IgD-negative memory B cell (primary cell): ENCODE results near the gene POLL. TPM values are rescaled to one million over a fixed set of nuclear protein-coding genes. Genes with fewer than 3 reads are reported as not detected.
"Not testable (repeated sequence)": the region's sequence is repeated elsewhere in the genome, so short reads cannot be mapped to it uniquely, and the experiment has no call there.

Source experiments
- H3K27ac Mint-ChIP-seq, 3 donors: one replicate each; pipeline ENCODE4 v1.8.0; 2020 to 2022; ENCODE audit warnings: mild to moderate bottlenecking in 3 of 3, mixed read lengths in 3 of 3, moderate library complexity in 1 of 3
- H3K27me3 Mint-ChIP-seq: one replicate; pipeline ENCODE4 v1.8.0; 2021; ENCODE audit warnings: mixed read lengths
- H3K36me3 Mint-ChIP-seq: one replicate; pipeline ENCODE4 v1.8.0; 2020; ENCODE audit warnings: mild to moderate bottlenecking, mixed read lengths
- H3K4me1 Mint-ChIP-seq, 3 donors: one replicate each; pipeline ENCODE4 v1.8.0; 2020 to 2022; ENCODE audit warnings: mixed read lengths in 3 of 3, mild to moderate bottlenecking in 1 of 3
- H3K4me3 Mint-ChIP-seq, 4 donors: one replicate each; pipeline ENCODE4 v1.8.0; 2020 to 2022; ENCODE audit warnings: mild to moderate bottlenecking in 4 of 4, mixed read lengths in 4 of 4, moderate library complexity in 3 of 4
- H3K9me3 Mint-ChIP-seq, 3 donors: one replicate each; pipeline ENCODE4 v1.8.0; 2020 to 2021; ENCODE audit warnings: mixed read lengths in 3 of 3, mild to moderate bottlenecking in 1 of 3
- polyA plus RNA-seq: library from polyadenylated mRNA; unstranded; fragments of 300-500 nt; fragmentation: Illumina TruSeq; gene quantifications from one replicate; pipeline ENCODE4 v1.2.3, GENCODE V29; 2021

Gene POLL
- polyA plus RNA-seq, 1 donor from 2014 or later: 16.5 TPM

DNA sequence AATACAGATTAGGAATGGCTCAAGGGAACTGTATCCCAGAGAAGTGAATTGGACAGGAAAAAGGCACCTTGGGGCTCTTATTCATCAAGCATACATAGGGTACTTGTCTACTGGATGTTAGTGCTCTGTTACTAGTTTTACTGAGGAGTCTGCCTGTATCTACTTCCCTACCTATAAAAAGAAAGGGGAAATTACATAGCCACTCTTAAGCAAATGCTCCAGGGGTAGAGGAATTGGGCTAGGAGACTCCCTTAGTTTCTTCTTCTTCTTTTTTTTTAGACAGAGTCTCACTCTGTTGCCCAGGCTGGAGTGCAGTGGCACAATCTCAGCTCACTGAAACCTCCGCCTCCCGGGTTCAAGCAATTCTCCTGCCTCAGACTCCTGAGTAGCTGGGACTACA, 5.3 kb upstream of the POLL start:
- H3K36me3 Mint-ChIP-seq, H3K27ac Mint-ChIP-seq, H3K4me1 Mint-ChIP-seq, H3K27me3 Mint-ChIP-seq, H3K9me3 Mint-ChIP-seq: not testable (repeated sequence)
- peak overlapping the region in 1 of 4 donors; percentile 14 for H3K4me3 Mint-ChIP-seq

DNA sequence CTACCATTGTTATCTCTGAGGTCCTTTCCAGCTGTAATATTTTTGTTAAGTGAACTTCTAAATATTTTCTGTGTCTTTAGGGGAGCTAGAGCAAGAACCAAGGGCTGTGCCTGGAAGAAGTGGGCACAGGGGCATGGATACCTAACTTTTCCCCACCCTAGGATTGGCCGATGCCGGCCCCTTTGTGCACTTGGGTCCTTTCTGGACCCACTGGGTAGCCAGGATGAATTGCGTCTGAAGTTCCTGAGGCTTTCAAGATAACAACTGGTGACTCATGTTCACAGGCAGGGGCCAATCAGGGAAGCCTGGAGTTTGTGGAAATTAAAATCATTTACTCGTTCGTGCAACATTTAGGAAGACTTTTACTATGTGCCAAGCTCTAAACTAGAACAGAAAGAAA, 822 bp upstream of the POLL start:
- peak overlapping the region; percentile 91 to 98 (median 96) for H3K4me3 Mint-ChIP-seq
- H3K9me3 Mint-ChIP-seq: no peaks in the 10 kb centered on the region
- peaks cover 9 to 17% (median 13%) of the 10 kb centered on the region in 3 donors for H3K4me1 Mint-ChIP-seq
- no peaks in the 10 kb centered on the region for H3K36me3 Mint-ChIP-seq
- H3K27me3 Mint-ChIP-seq: no peaks in the 10 kb centered on the region
- peak overlapping the region in 1 of 3 donors; percentile 23 for H3K27ac Mint-ChIP-seq

DNA sequence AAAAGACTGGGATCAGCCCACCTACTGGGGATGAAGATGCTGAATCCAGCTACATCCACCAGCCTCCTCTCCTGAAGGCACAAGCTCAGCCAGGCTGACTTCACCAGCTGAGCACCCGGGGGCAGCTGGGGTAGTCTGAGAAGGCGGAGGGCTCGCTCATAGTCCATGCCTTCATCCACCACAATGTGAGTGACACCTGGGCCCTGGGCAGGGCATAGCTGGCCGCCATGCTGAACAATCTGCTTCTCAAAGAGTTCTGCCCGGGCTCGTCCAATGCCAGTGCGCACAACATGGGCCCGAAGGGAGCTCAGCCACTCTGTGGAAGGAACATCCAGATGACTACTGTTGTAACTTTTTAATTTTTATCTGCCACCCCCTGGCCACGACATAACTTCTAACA, 2.2 kb downstream of the POLL start:
- H3K36me3 Mint-ChIP-seq: peaks cover 1% of the 10 kb centered on the region
- peak overlapping the region in 2 of 4 donors; percentile 94 to 97 for H3K4me3 Mint-ChIP-seq
- peak overlapping the region in 1 of 3 donors; percentile 16 for H3K27ac Mint-ChIP-seq
- no peaks in the 10 kb centered on the region for H3K27me3 Mint-ChIP-seq
- no peaks in the 10 kb centered on the region for H3K9me3 Mint-ChIP-seq
- peaks cover 9 to 17% (median 11%) of the 10 kb centered on the region in 3 donors for H3K4me1 Mint-ChIP-seq

DNA sequence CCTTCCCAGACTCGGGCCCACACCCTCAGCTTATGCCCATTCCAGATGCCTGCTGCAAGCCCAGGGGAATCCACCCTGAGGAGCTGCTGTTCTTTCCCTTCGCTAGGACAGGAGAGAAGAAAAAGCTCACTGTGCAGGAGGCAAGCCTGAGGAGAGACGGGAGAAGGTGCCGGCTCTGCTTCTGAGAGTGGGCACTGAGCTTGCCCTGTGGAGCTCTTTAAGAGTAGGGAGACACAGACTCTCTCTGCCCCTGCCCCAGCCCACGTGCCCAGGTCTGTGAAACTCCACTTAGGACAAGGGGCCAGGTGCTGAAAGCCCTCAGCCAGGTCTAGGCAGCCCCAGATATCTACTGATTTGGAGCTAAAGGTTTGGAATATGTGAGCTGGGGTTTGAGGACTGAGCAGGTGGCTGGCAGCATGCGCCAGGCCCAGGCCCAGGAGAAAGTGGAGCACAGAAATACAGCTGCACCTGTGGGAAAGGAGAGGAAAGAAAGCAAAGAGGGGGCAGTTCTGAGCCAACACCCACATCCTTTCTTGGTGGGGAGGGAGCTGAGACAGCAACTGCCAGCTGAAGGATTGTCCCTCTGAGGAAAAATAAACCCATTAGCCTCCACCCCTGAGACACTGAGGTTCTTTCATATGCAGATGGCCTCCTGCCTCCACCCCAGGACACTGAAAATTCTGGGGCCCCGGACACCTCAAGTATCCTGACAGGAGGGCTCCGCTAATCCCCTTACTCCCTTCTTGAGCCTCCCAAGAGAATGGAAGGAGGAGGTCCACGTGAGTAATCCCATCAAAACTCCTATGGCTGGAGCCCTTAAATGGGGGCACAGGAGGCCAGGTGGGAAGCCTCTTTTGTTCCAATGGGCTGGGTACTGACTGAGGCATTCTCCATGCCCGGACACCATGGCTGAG, 7.3 kb downstream of the POLL start:
- no peak overlapping the region for H3K27ac Mint-ChIP-seq
- no peak overlapping the region for H3K4me3 Mint-ChIP-seq
- no peaks in the 10 kb centered on the region for H3K9me3 Mint-ChIP-seq
- peaks cover 1% of the 10 kb centered on the region for H3K36me3 Mint-ChIP-seq
- no peaks in the 10 kb centered on the region for H3K27me3 Mint-ChIP-seq
- H3K4me1 Mint-ChIP-seq: peaks cover 0 to 2% (median 0%) of the 10 kb centered on the region in 3 donors

DNA sequence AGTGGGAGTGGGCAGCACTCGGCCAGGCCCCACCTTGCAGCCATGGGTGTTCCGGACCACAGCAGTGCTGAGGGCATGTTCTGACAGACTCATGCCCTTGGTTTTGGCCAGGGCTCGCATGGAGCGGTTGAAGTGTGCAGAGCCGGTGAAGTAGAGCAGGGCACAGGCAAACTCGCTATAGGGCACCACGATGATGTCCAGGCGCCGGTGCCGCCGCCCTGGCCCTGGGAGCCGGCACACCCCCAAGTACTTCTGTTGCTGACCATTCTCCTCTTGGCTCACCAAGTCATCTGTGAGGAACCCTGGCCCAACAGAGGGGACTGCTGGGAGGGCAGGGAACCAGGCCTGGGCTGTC, 8.6 kb downstream of the POLL start:
- Mint-ChIP-seq H3K27me3 (no peaks in the 10 kb centered on the region), H3K4me3 (no peak overlapping the region), H3K27ac (no peak overlapping the region), H3K9me3 (no peaks in the 10 kb centered on the region), H3K4me1 (peaks cover 0 to 2% (median 0%) of the 10 kb centered on the region in 3 donors), H3K36me3 (peaks cover 2% of the 10 kb centered on the region)

DNA sequence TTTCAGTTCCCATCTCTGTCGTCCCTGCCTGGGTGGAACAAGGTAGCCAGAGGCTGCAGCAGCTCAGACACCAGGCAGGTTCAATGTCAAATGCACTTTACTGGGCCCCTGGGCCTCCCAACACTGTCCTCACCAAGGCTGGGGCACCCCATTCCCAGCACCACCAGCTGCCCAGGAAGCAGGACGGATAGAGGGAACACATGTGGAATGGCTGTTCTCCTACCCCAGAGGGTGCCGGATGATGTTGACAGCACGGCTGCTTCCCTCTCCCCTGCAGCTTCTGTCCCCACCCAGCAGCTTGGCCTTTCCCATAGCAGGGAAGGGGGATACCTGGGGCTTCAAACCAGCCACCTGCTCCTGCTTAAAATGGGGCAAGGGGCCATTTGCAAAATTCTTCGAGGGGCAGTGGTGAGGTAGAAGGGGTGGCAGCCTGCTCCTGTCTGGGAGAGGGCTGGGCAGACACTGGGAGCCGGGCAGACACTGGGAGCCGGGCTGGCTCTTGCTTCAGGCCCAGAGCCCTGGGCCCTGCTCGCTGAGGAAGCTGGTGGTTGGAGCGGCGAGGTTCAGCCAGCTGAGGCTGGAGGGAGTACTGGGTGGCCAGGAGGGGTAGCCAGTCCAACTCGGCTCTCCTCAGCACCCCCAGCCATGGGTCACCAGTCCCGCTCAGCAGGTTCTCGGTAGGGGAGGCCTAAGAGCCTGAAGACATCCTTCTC, 9.1 kb downstream of the POLL start:
- no peaks in the 10 kb centered on the region for H3K4me1 Mint-ChIP-seq
- H3K27ac Mint-ChIP-seq: no peak overlapping the region
- peaks cover 3% of the 10 kb centered on the region for H3K36me3 Mint-ChIP-seq
- no peak overlapping the region for H3K4me3 Mint-ChIP-seq
- no peaks in the 10 kb centered on the region for H3K9me3 Mint-ChIP-seq
- no peaks in the 10 kb centered on the region for H3K27me3 Mint-ChIP-seq

DNA sequence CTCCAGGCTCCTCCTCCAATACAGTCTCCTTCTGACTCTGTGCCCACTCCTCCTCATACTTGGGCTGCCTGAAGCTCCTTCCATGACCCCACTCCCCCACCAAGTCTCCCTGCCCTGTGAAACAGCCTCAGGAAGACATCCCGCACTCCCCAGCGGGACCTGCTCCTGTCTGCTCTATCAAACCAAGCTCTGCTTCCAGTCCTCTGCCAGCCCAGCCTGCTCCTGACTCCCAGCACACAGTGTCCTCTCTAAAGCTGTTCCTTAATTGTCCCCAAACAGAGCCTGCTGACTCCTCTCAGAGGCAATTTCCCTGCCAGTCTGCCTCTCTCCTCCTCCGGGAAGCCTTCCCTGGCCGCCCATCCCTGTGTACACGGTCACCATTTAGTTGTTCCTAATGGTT, 9.9 kb downstream of the POLL start:
- H3K4me3 Mint-ChIP-seq: peak overlapping the region in 1 of 4 donors; percentile 17
- H3K27ac Mint-ChIP-seq: no peak overlapping the region
- no peaks in the 10 kb centered on the region for H3K4me1 Mint-ChIP-seq
- no peaks in the 10 kb centered on the region for H3K27me3 Mint-ChIP-seq
- H3K36me3 Mint-ChIP-seq: peaks cover 3% of the 10 kb centered on the region
- no peaks in the 10 kb centered on the region for H3K9me3 Mint-ChIP-seq

DNA sequence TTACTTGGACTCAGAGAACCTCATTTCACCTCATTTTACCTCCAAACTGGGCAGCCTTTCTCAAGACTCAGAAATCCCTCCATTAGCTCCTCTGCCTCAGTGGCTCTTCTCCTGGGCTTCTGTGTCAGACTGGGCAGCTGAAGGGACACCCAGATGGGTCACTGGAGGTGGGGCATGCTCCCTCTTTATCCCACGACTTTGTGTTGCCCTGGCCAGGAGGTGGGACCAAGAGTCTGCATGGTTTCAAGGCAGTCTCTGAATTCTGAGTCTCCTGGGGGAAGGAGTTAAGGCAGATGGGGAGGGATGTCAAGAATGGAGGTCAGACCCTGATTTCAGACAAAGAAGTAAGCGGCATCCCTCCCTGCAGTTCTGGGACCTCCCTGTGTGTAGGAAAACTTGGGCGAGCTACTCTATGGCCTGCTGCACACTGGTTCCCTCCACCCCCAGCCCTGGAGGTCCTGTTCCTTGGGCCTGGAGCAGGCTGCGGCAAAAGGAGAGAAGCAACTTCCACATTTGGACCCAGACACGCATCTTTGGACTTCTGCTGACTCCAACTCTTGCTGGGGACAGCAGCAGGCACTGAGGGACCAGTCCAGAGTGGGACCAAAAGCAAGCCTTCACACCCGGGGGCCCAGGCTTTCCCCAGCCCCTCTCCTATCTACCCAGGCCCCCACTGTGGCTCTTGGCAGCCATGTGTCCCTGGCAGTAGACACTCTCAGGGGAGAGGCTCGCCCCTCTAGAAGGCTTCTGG, 10.8 kb downstream of the POLL start:
- Mint-ChIP-seq H3K36me3 (peaks cover 3% of the 10 kb centered on the region), H3K27ac (no peak overlapping the region), H3K4me1 (no peaks in the 10 kb centered on the region), H3K4me3 (peak overlapping the region in 1 of 4 donors; percentile 47), H3K27me3 (no peaks in the 10 kb centered on the region), H3K9me3 (no peaks in the 10 kb centered on the region)

DNA sequence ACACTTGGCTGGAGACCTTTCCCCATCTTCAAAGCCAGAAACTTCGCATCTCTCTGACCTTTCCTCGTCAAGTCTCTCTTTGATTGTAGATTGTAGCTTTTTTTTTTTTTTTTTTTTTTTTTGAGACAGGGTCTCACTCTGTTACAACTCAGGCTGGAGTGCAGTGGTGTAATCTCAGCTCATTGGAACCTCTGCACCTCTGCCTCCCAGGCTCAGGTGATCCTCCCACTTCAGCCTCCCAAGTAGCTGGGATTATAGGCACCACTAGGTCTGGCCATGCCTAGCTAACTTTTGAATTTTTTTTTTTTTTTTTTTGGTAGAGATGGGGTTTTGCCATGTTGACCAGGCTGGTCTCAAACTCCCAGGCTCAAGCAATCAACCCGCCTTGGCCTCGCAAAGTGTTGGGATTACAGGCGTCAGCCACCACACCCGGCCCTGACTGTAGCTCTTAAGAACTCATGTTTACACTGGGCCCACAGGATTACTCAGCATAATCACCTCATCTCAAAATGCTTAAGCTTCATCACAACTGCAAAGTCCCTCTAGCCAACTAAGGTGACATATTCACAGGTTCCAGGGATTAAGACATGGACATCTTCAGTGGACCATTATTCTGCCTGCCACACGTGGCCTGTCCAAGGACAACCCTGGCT, 11.7 kb downstream of the POLL start:
- Mint-ChIP-seq H3K9me3 (no peaks in the 10 kb centered on the region), H3K27me3 (no peaks in the 10 kb centered on the region), H3K4me1 (no peaks in the 10 kb centered on the region), H3K27ac (no peak overlapping the region), H3K36me3 (peaks cover 2% of the 10 kb centered on the region), H3K4me3 (no peak overlapping the region)

DNA sequence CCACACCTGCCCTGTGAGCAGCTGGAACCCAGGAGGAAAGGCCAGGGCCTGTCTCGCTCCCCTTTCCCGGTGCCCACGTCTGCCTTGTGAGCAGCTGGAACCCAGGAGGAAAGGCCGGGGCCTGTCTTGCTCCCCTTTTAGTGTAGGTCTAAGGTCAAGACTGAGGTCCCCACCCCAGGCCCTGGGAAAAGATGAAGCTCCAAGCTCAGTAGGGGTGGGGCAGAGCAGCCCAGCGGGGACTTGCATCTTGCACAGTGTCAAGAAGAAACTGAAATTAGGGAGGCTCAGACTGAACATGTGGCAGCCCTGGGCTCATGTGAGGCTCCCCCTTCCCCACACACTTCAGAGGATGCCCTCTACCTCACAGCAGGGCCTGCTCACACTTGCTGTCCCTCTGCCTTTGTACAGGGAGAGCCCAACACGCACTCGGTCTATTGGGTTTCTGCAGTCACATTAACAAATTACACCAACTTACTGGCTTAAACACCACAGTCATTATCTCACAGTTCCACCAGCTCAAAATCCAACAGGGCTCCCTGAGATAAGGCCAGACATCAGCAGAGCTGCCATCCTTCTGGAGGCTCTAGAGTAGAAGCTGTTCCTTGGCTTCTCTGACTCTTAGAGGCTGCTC, 12.4 kb downstream of the POLL start:
- Mint-ChIP-seq H3K27me3 (no peaks in the 10 kb centered on the region), H3K9me3 (no peaks in the 10 kb centered on the region), H3K4me3 (no peak overlapping the region), H3K27ac (no peak overlapping the region), H3K4me1 (peaks cover 0 to under 1% (median 0%) of the 10 kb centered on the region in 3 donors), H3K36me3 (peaks cover 2% of the 10 kb centered on the region)

DNA sequence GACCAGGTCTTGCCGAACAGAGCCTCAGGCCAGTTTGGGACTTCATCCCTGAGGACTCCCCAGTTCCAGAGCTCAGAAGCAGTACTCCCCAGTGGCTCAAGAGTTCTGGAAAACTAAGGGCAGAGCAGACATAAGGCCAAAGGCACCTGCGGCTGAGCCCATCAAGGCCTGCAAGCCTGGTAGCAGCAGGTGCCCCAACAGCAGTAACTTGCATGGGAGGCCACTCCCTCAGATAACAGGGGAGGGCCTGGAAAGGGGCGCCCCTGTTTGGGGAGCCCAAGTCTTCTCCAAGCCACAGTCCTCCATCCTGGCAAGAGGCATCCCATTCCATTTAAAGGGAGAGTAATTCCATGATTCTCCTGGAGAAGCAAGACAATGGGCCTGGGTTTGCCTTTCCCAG, 13.0 kb downstream of the POLL start:
- Mint-ChIP-seq H3K36me3 (peaks cover 2% of the 10 kb centered on the region), H3K27ac (no peak overlapping the region), H3K4me3 (no peak overlapping the region), H3K4me1 (peaks cover 0 to 3% (median 0%) of the 10 kb centered on the region in 3 donors), H3K9me3 (no peaks in the 10 kb centered on the region), H3K27me3 (no peaks in the 10 kb centered on the region)

DNA sequence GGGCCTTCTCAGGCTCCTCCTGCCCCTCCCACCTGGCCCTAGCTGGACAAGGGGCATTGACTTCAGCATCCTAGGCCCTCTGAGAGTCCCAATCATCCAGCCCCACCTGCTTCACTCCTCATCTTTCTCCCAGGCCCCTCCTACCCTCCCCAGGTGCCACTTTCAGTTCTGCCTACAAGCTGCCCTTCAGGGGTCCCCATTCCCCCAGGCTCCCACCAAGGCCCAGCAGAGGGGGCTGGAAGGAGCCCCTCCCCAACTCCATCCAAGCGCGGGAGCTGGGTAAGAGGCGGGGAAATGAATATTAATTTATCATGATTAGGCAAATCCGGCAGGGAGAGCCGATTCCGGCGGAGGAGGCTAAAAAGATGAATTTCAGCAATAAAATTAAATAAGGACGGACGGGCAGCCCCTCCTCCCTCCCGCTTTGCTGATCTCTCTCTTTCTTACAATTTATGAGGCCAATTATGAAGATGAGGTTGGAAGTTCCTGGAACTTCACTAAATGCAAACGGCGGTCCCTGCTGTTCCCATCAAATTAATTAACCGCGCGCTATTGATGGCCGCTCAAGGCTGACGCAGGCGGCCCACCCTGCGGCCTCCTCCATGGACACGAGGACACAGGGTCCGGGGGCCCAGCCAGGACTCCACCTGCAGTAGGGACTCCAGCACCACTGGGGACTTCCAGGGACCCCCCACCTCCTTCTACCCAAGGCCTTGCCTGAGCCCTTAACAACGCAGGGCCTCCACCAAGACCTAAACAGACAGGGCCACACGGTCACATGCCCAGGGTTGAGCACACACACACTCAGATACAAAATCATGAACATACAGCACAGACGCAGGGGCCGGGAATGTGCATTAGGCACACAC, 13.9 kb downstream of the POLL start:
- Mint-ChIP-seq H3K4me3 (no peak overlapping the region), H3K27me3 (no peaks in the 10 kb centered on the region), H3K4me1 (peaks cover 0 to 4% (median 0%) of the 10 kb centered on the region in 3 donors), H3K27ac (no peak overlapping the region), H3K36me3 (peaks cover 2% of the 10 kb centered on the region), H3K9me3 (no peaks in the 10 kb centered on the region)

DNA sequence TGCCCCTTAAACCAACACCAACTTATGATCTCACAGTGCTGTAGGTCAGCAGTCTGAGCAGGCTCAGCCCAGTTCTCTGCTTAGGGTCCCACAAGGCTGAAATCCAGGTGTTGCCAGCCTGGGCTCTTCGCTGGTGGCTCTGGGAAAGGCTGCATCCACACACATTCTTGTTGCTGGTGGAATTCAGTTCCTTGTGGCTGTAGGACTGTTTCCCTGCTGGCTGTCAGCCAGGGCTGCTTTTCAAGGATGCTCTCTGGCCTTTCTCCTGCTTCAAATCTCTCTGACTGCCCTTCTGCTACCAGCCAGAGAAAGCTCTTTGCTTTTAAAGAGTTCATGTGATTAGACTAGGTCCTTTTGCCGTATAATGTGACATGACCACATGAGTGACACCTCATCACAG, 15.3 kb downstream of the POLL start:
- Mint-ChIP-seq H3K27me3 (peaks cover 10% of the 10 kb centered on the region), H3K4me3 (peak overlapping the region in 2 of 4 donors; percentile 9 to 73), H3K9me3 (no peaks in the 10 kb centered on the region), H3K4me1 (peaks cover 0 to 4% (median 3%) of the 10 kb centered on the region in 3 donors), H3K27ac (peak overlapping the region in 1 of 3 donors; percentile 27), H3K36me3 (peaks cover 2% of the 10 kb centered on the region)
